GM21619 (cell line): ENCODE measurements around the gene COL23A1.

Experiments
- ATAC-seq: cut with Tn5 transposase; IDR thresholded peaks from one replicate; pipeline ENCODE4 v1.9.1; 2021; ENCODE audit not compliant: unreplicated experiment

Gene COL23A1

GRCh38 chr5:178349075-178349511 lies 241.1 kb downstream of the COL23A1 start:
- ATAC-seq = no peak

GRCh38 chr5:178348356-178349074 lies 241.7 kb downstream of the COL23A1 start:
- ATAC-seq = no peak

- ATAC-seq = no peak
Observed at GRCh38 chr5:178347956-178348355, 242.2 kb downstream of the COL23A1 start.

GRCh38 chr5:178346607-178347334 lies 243.4 kb downstream of the COL23A1 start:
- ATAC-seq = no peak

- ATAC-seq = no peak
Observed at GRCh38 chr5:178343306-178343705, 246.9 kb downstream of the COL23A1 start.

GRCh38 chr5:178341851-178342140 lies 248.4 kb downstream of the COL23A1 start:
- ATAC-seq = no peak

- ATAC-seq = no peak
Observed at GRCh38 chr5:178341091-178341850, 248.9 kb downstream of the COL23A1 start.

GRCh38 chr5:178340637-178341036 lies 249.6 kb downstream of the COL23A1 start:
- no peak for ATAC-seq

- no peak for ATAC-seq
Observed at GRCh38 chr5:178340187-178340586, 250.0 kb downstream of the COL23A1 start.

- no peak for ATAC-seq
Observed at GRCh38 chr5:178339272-178339671, 250.9 kb downstream of the COL23A1 start.

GRCh38 chr5:178338750-178339144 lies 251.4 kb downstream of the COL23A1 start:
- no peak for ATAC-seq

GRCh38 chr5:178338126-178338749 lies 252.0 kb downstream of the COL23A1 start:
- ATAC-seq = no peak

- no peak for ATAC-seq
Observed at GRCh38 chr5:178337334-178337741, 252.9 kb downstream of the COL23A1 start.

- ATAC-seq = no peak
Observed at GRCh38 chr5:178336889-178337288, 253.3 kb downstream of the COL23A1 start.

GRCh38 chr5:178335302-178336030 lies 254.7 kb downstream of the COL23A1 start:
- ATAC-seq = no peak

GRCh38 chr5:178334861-178335260 lies 255.3 kb downstream of the COL23A1 start:
- ATAC-seq = no peak

GRCh38 chr5:178333821-178334481 lies 256.2 kb downstream of the COL23A1 start:
- no peak for ATAC-seq

- ATAC-seq = no peak
Observed at GRCh38 chr5:178332210-178332641, 258.0 kb downstream of the COL23A1 start.

GRCh38 chr5:178331491-178331996 lies 258.6 kb downstream of the COL23A1 start:
- ATAC-seq = no peak
